Left cardiac atrium (tissue), 4 donors: ENCODE results near the gene AURKAIP1. TPM values are rescaled to one million over a fixed set of nuclear protein-coding genes. Genes with fewer than 3 reads are reported as not detected.
"Not testable (repeated sequence)": the region's sequence is repeated elsewhere in the genome, so short reads cannot be mapped to it uniquely, and the experiment has no call there.

Experiments used
- ATAC-seq, 2 donors: fragments of 200-7000 bp; cut with Tn5 transposase; one replicate each; pipeline ENCODE4 v1.9.1; 2020; ENCODE audit warnings: mild to moderate bottlenecking in 2 of 2, moderate library complexity in 2 of 2
- DNase-seq: peaks from one replicate; pipeline ENCODE4 v3.0.0-alpha.2; 2020
- intact Hi-C, 2 donors: fragments of 100-400 bp; cut with DNase I; formaldehyde crosslinking; loops; one replicate each; pipeline versions ENCODE4 v1.14.1 to v1.15.1; 2022 to 2023
- total RNA-seq, 2 donors: library from RNA; stranded (reverse); fragmentation: NEBNext Ultra II Directional; extraction: Animal tissue kit (Norgen Biotek cat#: 25700); gene quantifications; one replicate each; pipeline ENCODE4 v1.2.1, GENCODE V29; 2021
- donor health status: DM: no; HTN: yes; CAD: no.
- donor health status: DM: no; HTN: yes; CAD: no; lungs with severe emphysema.
- donor health status: DM: yes; HTN: yes; CAD: no.
- donor health status: Dilated cardiomyopathy.

AURKAIP1 gene
- total RNA-seq, 2 donors from 2014 or later, result 184 to 199 TPM

DNA sequence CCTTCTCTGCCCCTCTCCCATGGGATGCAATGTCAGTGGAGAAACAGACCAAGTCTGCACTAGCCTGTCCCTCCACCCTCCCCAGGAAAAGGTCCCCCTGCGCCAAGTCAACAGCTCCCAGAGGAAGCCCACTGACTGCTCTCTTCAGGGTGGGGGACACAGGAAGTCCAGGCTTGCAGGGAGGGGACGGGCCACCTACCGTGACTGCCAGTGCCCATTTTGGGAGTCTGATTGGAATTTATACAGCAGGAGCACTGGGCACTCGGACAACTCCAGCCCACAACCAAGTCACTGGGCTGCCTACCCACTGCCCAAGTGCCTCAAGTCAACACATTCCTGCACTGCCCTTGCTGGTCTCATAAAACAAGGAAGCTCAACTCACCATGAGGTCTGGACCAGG is 18.0 kb upstream of the AURKAIP1 start:
- intact Hi-C loops, result no loop called here
- DNase-seq, result no peak
- no peak for ATAC-seq

DNA sequence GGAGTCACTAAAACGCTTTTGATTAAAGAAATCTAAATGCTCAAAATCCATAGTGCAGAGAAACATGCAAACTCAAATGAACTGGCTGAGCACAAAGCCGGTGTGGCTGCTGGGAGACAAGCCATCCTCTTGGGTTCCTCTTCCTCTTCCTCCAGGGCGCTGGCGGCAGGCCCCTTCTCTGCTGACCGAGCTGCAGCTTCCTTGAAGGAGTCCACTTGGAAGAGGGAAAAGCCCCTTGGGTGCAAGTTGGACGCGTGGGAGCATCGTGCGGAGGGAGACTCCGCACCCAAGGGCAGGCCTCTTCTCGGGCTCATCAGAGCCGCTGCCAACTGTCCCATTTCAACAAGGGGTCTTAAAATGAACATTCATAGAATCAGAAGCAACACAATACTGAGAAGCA is 16.2 kb upstream of the AURKAIP1 start:
- DNase-seq (peak; percentile 15), ATAC-seq (no peak)
- intact Hi-C loops, result no loop called here

DNA sequence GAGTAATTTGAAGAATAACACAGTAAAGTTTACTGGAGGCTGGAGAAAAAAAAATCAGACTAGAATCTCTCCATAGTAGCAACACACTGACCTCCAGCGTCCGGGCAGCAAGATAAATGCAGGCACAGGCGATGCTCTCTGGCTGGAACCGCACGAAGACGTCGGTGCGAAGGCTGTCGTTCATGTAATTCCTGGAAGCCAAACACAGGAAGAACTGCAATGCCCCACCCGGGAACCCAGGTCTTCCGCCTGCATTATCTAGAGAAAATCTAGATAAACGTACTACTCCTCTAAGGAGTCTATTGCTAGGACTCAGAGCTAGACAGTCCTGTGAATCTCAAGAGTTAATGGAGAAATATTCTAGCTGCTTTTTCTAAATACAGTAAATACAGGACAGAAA is 15.7 kb upstream of the AURKAIP1 start:
- intact Hi-C loops, result no loop called here
- DNase-seq (no peak), ATAC-seq (no peak)

DNA sequence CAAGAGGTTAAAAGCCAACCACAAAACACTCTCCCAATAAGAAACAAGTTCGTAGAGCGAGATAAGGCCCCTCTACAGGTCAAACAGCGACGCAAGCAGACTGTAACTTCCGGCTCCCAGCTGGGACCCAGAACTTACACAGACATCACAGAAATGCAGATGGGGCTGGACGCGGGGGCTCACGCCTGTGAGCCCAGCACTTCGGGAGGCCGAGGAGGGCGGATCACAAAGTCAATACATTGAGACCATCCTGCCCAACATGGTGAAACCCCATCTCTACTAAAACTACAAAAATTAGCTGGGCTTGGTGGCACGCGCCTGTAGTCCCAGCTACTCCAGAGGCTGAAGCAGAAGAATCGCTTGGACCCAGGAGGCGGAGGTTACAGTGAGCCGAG is 13.1 kb upstream of the AURKAIP1 start:
- intact Hi-C loops, result no loop called here
- DNase-seq (no peak), ATAC-seq (no peak)

DNA sequence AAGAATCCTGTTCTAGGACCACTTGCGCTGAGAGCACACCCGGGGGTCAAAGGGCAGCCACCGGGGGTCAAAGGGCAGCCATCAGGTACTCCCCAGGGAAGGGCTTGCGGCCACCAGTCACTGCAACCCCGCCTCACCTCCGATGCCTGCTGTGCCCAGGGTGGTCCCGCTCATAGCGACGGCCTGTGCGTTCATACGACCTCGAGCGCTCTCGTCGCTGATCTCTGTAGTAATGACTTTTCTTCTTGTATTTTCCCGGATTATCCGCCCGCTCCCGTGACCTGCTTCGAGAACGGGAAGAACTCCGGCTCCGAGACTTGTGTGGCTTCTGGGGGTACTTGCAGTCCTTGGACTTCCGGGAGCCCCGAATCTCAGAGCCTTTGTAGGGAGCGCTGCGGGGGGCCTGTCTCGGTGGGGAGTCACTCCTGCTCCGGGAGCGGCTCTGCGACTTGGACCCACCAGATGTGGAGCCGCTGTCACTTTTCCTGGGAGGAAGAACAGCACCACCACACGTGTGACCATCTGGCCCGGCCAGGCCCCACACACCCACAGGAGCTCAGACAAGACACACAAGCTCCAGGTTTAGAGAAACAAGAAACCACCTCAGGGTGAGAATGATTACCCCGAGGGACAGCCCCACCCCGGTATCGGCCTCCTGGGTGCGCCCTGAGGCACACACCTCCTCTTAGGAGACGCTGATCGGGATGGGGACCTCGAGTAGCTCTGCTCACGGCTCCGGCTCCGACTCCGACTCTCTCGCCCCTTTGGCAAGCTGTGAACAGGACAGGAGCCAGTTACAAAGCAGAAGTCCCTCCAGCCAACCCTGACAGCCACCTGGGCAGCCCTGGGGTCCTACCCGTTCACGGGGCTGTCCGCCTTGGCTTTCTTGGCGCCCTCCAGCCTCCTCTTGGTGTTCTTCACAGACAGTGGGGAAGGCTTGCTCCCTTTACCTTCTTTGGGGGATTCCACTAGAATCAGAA is 12.4 kb upstream of the AURKAIP1 start:
- intact Hi-C loops, result no loop called here
- DNase-seq, result no peak
- no peak for ATAC-seq

DNA sequence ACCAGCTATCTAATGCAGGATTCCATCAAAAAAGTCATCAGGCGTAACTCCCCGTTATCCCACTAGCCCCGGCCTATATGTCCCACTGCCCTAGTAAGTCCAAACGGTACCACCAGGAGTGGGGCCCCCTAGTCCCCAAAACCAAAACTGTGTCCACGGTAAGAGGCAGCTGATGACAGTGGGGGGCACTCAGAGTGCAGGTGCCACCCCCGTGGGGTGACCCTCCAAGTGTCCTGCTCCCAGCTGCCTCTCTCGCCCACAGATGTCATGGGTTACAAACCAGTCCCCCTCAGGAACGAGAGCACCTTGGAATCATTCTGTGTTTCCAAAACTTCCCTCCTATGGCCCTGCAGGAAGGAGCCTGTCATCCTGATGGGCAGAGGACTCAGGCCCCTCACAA is 10.9 kb upstream of the AURKAIP1 start:
- no peak for ATAC-seq
- intact Hi-C loops, result no loop called here
- no peak for DNase-seq

DNA sequence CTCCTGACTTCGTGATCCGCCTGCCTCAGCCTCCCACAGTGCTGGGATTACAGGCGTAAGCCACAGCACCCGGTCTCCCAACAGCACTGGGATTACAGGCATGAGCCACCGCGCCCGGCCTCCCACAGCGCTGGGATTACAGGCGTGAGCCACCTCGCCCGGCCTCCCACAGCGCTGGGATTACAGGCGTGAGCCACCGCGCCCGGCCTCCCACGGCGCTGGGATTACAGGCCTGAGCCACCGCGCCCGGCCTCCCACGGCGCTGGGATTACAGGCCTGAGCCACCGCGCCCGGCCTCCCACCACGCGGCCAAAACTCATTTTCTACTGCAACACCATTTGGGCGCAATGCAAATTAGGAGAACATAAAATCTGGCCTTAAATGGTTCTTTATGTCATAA is 10.3 kb upstream of the AURKAIP1 start:
- ATAC-seq, intact Hi-C loops, DNase-seq: not testable (repeated sequence)

DNA sequence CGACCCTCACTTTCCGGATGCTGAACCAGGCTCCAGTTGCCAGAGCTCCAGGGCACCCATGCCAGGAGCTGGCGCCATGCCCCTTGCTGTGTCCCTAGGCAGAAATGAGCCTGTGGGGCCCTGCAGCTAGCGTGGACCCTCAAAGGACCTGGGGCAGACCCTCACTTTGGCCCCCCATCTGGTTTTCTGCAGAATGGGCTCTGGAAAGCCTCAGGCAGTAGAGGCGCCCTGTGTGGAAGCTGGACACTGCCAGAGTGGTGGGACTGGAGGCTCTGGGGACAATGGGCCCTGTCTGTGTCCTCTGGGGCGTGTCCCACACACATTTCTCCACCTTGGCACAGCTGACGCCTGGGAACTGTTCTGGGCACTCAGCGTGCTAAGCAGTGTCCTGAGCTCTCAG is 6.3 kb upstream of the AURKAIP1 start:
- DNase-seq, result no peak
- ATAC-seq, result no peak
- intact Hi-C loops, result no loop called here

DNA sequence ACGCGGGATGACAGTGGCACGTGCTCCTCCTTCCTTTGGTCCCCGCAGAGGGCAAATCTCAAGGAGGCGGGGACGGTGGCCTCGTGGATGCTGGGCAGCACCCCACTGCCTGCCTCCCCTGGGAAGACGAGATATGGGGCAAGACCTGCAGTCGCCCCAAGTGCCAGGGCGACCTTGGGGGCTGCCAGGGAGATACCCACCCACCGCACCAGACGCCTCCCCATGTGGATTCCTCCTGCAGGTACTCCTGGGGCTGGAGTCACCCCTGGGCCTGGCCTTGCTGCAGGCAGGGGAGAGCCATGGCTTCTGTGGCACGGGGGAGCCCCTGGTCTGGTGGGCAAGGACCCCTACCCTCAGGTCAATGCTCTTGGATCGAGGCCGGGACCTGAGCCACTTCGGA is 5.9 kb upstream of the AURKAIP1 start:
- intact Hi-C loops, result no loop called here
- DNase-seq (no peak), ATAC-seq (no peak)

DNA sequence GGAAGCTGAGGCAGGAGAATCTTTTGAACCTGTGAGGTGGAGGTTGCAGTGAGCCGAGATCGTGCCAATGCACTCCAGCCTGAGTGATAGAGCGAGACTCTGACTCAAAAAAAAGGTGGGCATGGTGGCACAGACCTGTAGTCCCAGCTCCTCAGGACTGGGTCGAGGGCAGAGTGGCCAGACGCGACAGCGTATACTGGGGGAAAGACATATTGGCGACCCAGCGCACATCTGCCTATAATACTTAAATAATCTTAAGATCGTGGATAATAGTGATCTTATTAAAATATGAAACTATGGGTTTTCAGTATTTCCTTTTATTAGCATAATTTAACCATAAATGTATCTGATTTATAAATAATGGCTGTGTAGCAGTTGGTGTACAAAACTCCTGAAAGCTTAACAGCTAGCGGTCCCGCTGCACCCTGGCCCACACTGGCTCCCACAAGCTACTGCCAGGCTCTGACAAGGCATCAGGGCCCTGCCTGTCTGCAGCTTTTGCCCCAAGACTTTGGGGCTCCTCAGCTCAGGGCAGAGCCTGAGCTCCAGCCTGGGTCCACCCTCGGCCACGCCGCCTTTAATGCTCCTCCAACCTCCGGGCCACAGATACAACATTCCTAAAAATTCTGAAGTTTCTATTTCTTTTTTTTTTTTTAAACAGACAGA is 2.7 kb upstream of the AURKAIP1 start:
- DNase-seq (no peak), ATAC-seq (no peak)
- intact Hi-C loops, result no loop called here

DNA sequence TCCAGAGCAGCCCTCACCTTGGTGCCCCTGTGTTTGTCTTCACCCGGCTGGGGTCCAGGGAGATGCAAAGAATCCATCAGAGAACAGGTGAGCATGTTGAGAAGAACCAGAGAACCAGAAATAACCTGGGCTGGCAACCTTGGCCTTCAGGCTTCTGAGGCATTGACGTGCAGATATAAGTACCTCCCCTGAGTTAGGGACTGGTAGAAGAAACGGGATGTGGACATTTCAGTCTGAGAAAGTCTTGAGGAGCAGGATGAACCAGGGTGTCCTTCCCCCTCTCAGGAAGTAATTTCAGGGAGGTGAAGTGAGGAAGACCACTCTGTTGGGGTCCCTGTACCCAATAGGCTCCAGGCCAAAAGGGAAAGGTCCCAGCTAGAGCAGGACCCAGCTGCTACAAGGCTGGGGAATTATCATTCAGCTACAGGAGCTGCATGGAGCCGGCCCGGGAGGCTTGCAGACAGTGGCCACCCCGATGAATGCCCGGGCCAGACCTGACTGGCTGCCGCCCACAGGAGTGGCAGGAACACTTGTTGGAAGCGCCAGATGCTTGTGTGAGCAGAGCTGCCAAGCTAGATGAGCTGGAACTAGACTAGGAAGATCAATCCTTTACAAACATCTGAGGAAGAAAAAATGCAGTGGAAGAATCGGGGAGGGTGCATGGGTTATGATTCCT is 1.7 kb upstream of the AURKAIP1 start:
- no peak for DNase-seq
- ATAC-seq, result no peak
- intact Hi-C loops, result no loop called here

DNA sequence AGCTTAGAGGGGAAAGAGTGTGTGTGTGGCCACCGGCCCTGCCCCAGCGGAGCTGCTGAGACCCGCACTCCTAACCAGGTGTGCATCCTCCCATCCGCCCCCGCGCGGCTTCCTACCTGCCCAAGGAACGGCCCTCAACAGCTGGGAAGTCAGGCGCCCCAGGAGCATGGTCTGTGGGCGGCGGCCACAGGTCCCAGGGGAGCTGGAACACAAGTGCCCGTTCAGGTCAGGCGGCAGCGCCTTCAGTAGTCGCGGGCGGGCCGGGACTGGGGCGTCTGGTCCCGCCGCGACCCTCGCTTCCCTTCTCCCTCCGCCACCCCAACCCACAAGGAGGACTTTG is 448 bp downstream of the AURKAIP1 start:
- DNase-seq (no peak), ATAC-seq (peak in 1 of 2 donors; percentile 4)
- intact Hi-C loops, result no loop called here

DNA sequence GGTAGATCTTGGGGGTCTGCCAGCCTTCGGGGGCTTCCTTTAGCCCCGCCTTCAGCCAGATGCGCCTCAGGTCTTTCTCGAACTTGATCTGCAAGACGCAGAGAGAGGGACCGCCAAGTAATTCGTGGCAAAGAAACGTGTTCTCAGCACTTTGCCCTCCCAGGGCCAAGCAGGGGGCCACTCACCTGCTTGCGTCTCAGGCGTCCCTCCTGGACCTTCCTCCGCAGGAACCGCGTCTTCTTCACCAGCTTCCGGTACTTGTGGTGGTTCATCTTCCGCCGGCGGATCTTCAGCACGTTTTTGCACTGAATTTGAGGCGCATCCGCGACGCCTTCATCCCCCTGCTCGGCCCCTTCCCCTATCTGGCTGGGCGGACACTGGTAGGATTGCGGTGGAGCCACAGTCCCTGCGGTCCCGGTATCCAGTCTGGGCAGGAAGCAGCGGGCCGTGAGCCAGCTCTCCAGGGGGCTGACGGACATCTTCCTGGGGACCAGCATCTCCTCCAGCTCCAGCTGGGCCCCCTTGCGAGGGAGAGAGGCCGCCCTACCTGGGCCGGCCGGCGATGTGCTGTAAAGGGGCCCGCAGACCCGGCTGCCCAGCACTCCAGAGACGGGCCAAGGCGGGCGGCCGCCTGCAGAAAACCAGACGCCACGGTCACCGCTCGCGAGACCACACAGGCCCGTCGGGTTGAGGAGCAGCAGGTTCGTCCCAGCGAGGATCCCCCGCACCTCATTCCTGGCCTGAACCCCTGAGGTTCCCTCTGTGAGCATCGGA is 1.0 kb downstream of the AURKAIP1 start:
- no peak for ATAC-seq
- DNase-seq, result no peak

DNA sequence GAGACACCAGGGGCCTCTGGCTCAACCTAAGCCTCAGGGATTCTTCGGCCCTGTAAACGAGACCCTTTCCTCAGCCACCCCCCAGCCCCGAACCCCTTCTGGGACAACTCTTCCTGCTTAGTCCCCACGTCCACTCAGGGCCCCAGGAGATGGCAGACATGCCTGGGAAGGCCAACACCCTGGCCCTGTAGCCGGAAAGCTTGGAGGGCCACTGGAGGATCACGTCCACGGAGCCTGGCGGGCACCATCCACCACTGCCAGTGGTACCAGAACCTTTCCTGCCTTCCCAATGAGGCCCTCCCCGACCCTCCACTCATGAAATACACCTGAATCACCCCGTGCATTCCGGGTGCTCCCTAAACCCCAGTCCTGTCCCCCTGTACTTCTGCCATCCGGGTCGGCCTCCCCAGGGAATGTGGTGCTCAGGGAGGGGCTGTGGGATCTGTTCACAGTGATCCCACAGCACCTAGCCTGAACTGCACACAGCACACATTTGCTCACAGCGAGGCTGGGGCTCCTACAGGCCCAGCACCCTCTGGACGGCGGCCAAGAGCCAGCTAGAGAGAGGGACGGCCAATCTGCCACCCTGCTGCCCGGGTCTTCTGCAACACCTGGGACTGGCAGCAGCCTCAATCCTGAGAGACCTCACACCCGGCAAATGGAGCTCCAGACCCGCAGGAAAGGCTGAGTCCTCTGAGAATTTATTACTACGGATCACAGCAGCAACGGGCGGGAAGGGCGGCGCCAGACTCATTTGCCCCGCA is 1.8 kb downstream of the AURKAIP1 start:
- no peak for ATAC-seq
- no peak for DNase-seq
- intact Hi-C loops, result no loop called here

More for the DNA sequence above, 1.0 kb downstream of the AURKAIP1 start:
- intact Hi-C loops, result no loop called here

DNA sequence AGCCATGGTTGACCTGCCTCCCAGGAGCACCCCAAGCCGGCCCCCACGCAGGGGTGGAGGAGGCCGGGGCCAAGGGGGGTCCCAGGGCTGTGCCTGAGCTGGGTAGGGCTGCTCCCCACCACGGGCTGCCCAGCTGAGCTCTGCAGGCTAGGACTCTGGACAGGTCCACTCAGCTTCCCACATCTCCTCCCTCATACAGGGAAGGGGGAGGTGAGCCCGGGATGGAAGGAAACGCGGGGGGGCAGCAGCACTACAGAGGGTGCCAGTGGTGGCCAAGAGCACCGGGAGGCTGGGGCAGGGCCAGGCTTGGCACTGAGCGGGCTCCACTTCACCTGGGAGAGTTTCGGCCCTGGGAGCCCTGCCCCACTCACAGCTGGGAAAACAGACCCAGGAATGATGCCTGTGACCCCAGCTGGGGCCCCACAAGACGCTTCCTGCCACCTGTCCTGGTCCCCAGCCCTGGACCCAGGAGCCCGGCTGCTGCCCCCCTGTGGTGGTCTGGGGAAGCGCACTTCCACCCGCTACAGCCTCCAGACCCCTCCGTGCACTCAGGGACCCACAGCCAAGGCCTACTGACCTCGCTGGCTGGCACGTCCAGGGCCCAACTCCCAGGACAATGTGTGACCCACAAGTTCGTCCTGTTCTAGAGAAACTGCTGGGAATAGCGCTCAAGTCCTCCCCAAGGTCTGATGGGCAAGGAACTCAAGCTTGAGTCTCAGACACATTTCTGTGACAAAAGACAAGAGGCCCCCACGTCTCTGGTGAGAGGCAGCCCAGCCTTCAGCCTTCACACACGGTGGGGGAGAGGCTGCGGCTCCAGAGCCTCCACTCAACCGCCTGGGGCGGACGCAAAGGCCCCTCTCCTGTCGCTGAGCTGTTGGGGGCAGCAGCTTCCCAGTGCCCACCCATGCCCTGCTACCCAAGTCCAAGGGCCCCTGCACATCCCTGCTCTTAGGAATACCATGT is 3.0 kb downstream of the AURKAIP1 start:
- intact Hi-C loops, result no loop called here
- peak; percentile 70 for DNase-seq
- peak in 1 of 2 donors; percentile 16 for ATAC-seq

DNA sequence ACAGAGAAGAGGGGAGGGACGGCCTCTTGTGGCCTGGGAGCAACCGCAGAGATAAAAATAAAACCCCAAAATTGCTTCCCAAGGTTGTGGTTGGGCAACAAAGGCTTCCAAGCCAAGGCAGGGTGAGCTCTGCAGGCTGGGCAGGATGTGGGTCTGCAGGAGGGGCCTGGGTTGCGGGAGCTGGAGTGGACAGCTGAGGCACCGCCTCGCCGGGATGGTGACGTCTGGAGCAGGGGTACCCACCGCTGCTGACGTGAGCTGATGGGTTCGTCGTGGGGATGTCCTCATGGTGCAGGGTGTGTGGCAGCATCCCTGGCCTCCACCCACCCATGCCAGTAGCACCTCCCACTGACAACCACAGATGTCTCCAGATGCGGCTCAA is 3.7 kb downstream of the AURKAIP1 start:
- no peak for DNase-seq
- intact Hi-C loops, result no loop called here
- ATAC-seq, result no peak

DNA sequence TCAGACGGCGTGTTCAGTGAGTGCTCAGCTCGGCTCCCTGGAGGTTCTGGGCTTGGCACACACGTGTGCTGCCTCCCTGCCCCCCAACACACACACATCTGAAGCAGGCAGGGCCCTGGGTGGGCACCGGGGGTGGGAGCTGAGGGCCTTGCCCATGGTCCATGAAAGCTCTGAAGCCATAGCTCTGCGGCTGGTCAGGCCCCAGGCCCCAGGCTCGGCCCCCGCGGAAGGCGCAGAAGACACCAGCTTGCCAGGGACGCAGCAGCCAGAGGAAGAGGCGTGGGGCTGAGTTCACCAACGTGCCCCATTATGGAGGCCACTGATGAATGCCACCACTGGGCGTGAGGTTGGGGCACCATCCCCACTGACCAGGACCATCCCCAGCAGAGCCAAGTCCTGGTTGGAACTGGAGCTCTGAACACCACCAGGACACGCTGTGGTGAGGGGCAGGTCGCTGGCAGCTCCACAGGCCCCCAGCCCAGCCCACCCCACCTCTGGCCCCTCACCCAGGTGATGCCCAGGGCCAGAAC is 4.2 kb downstream of the AURKAIP1 start:
- intact Hi-C loops, result no loop called here
- DNase-seq (no peak), ATAC-seq (no peak)
